Stimulated activated CD8-positive, alpha-beta memory T cell treated with anti-CD3 and anti-CD28 coated beads, Interleukin-12 subunit alpha, Interleukin-12 subunit beta, amount 100 ng/mL, for 1 hour (primary cell): ENCODE data around the gene OTOP2.
A peak's percentile ranks its signal among the peaks of the same experiment; 100 is the strongest.
"Not testable (repeated sequence)": the region's sequence is repeated elsewhere in the genome, so short reads cannot be mapped to it uniquely, and the experiment has no call there.

ENCODE experiments used
- DNase-seq: peaks from one replicate; pipeline ENCODE4 v3.0.0-alpha.2; 2020; ENCODE audit warnings: low read depth

The OTOP2 gene

DNA sequence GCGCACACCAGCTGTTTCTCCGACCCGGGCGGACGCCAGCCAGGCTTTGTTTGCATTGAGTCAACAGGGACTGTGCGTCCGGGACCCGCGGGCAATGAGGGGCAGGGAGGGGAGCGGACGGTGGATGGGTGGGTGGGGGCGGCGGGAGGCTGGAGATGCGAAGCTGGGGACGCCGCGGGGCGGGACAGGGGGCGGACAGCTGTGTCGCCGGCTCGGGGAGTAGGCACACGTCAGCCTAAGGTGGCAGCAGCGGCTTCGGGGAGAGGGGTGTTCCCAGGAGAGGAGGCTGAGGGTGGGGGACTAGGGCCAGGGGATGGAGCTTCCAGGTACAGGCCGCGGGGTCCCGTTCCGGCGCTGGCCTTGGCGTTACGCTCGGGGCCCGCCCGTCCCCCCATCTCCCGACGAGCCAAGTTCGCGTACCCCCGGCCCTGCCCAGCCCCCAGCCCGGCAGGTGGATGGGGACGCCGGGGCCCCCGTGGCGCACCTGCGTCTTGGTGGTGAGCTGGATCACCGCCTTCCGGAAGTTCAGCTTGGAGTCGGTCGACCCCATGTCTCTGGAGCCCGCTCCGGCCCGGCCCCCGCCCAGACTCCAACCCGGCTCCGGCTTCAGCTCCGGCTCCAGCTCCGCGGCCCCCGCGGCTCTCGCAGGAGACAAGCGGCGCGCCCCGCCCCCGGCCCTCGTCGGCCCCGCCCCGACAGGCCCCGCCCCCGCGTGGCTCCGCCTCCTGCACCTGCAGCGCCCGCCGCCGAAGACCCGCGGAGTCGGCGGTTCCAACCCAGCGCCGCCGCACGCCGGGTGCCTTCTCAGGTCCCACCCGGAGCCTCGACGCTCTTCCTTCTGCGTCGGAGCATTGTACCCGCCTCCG lies 48.3 kb downstream of the OTOP2 start, which contains the start of gene HID1:
Gene HID1 (minus strand): TSS at position 653 of the 866 bp plus-strand sequence. CDS start 103 bp downstream, at position 550.
- DNase-seq = peak; percentile 70

DNA sequence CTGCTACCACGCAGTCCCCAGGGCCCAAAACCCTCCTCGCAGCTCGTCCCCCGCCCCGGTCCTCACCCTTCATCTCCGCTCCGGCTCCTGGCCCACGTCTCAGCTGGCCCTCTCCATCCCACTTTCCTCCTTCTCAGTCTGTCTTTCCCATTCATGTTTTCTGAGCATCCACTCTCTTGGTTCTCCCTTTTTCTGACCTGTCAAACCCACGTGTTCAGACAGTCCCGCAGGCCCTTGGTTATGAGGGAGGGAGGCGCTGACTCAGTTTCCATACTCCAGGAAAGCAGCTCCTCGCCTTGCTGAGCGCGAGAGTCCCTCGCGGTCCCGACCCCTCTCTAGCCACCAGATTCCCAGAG lies 48.9 kb downstream of the OTOP2 start:
- no peak for DNase-seq

DNA sequence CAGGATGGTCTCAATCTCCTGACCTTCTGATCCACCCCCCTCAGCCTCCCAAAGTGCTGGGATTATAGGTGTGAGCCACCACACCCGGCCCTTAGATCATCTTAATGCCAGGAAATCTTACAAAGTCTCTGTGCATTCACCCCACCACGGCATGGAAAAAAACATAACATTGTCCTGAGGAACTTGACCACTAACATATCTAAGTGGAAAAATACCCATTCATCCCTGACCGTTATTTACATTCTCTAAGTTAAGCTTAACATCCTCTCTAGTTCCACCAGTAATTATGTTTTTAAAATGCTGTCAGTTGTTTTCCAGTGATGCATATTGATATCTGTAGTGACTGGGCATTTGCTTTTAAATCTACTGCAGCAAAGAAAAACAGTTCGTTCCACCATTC lies 51.9 kb downstream of the OTOP2 start:
- no peak for DNase-seq

- DNase-seq = no peak
These were observed 53.7 kb downstream of the OTOP2 start for GRCh38 chr17:74977802-74978201.

GRCh38 chr17:74978240-74978639 lies 54.2 kb downstream of the OTOP2 start:
- no peak for DNase-seq

DNA sequence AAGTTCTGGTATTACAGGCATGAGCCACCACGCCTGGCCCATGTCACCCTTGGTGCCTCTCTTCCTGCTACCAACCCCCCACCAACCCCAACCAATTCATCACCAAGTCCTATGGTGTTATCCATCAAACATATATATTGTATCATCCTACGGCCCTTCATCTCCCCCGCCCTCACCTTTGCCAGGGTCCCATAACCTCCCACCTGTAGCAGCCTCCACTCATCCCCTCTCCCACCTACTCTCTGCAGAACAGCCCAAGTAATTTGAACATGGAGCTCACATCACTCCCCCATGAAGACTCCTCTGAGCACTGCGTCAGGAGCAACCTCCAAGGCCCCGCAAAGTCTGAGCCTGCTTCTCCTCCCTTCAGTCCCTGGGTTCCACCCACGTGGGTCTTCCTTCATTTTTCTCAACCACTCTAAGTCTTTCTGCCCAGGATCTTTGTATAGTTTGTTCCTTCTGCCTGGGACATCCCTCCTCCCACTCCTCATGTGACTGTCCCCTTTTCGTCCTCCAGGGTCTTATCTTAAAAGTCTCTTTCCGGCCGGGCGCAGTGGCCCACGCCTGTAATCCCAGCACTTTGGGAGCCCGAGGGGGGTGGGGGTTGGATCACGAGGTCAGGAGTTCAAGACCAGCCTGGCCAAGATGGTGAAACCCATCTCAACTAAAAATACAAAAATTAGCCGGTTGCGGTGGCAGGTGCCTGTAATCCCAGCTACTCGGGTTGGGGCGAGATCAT lies 55.5 kb downstream of the OTOP2 start:
- DNase-seq = no peak

DNA sequence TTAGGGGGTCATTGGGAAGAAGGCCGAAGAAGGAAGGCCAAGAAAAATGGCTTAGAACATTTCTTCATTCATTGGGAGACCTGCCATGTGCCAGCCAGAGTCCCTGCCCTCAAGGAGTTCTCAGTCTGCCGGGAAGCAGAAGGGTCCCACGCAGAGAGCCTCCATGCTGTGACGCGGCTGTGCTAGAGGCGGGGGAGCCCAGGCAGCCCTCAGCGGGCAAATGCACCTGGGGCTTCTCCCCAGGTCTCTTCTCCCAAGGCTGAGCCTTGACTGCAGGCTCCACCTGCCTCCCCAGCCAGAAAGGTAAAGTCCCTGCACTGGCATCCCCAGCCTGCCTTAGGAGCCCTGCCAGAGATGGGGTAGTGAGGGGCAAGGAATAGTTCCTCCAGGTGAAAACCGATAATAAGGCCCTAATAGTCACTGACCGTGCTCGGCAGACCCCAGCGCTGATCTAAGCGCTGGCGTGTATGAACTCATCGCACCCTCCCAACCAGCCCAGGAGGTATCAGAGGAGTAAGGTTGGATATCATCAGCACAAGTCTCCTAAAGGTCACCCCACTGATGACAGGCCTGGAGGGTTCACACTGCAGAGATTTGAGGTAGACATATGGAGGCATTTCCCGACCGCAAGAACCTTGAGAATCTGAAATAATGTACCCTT lies 57.4 kb downstream of the OTOP2 start:
- no peak for DNase-seq

GRCh38 chr17:74981979-74982662 lies 58.0 kb downstream of the OTOP2 start:
- peak; percentile 57 for DNase-seq

- DNase-seq = not testable (repeated sequence)
These were observed 58.7 kb downstream of the OTOP2 start for GRCh38 chr17:74982663-74983313.
